Breast epithelium (tissue), 4 donors: ENCODE measurements around the gene TENM4. TPM values are rescaled to one million over a fixed set of nuclear protein-coding genes. Genes with fewer than 3 reads are reported as not detected.
A peak's percentile ranks its signal among the peaks of the same experiment; 100 is the strongest.

Experiments
- DNase-seq, 2 donors: peaks; one replicate each; pipeline ENCODE4 v3.0.0-alpha.2; 2019; ENCODE audit warnings: low spot score in 2 of 2
- H3K27ac ChIP-seq, 2 donors: fragments of 200-600 bp; sonication (generic) in 1 of 2; one replicate each; pipeline ENCODE4 v1.5.1; 2016 to 2019; ENCODE audit warnings: mild to moderate bottlenecking in 1 of 2
- H3K27me3 ChIP-seq, 2 donors: fragments of 200-600 bp; sonication (generic) in 1 of 2; one replicate each; pipeline versions ENCODE4 v1.5.1 to v1.6.0; 2017 to 2019; ENCODE audit warnings: control low read depth in 1 of 2, mild to moderate bottlenecking in 1 of 2
- H3K36me3 ChIP-seq: fragments of 200-600 bp; one replicate; pipeline ENCODE4 v1.5.1; 2019
- H3K4me1 ChIP-seq, 2 donors: fragments of 200-600 bp; sonication (generic); one replicate each; pipeline ENCODE4 v1.5.1; 2016 to 2019; ENCODE audit warnings: control low read depth in 1 of 2
- H3K4me3 ChIP-seq, 3 donors: fragments of 200-600 bp; sonication (generic); 1 replicate in 2 of 3; 2 replicates in 1 of 3; pipeline ENCODE4 v1.5.1; 2016 to 2019; ENCODE audit warnings: mild to moderate bottlenecking in 3 of 3, moderate library complexity in 2 of 3
- H3K9me3 ChIP-seq, 2 donors: fragments of 200-600 bp; sonication (generic) in 1 of 2; one replicate each; pipeline ENCODE4 v1.5.1; 2016 to 2019; ENCODE audit warnings: control low read depth in 1 of 2
- CTCF ChIP-seq, 3 donors: fragments of 450-650 bp; IDR thresholded peaks; one replicate each; pipeline ENCODE4 v1.5.1; 2016 to 2017; ENCODE audit warnings: antibody characterized with exemption in 3 of 3, mild to moderate bottlenecking in 3 of 3, moderate library complexity in 3 of 3
- POLR2A ChIP-seq: fragments of 450-650 bp; IDR thresholded peaks from one replicate; pipeline ENCODE4 v1.6.1; 2016; ENCODE audit warnings: antibody characterized with exemption, mild to moderate bottlenecking, moderate library complexity
- POLR2AphosphoS5 ChIP-seq, 3 donors: sonication (generic); formaldehyde crosslinking; IDR thresholded peaks; one replicate each; pipeline ENCODE4 v1.6.1; 2017; ENCODE audit warnings: antibody characterized with exemption in 3 of 3
- intact Hi-C: fragments of 100-400 bp; cut with DNase I; formaldehyde crosslinking; loops from one replicate; pipeline ENCODE4 v1.15.1; 2023; ENCODE audit warnings: low total_unique reads
- total RNA-seq, 3 donors: library from RNA; depleted of rRNA; stranded (reverse); fragments of >200 nt; gene quantifications; one replicate each; pipeline ENCODE4 v1.1.0, GENCODE V29; 2016

The TENM4 gene
- total RNA-seq, 3 donors from 2014 or later: 0.29 to 7.9 (median 4.8) TPM

- Histone ChIP-seq H3K27ac (no peak overlapping the region), H3K9me3 (no peaks in the 10 kb centered on the region), H3K4me1 (no peaks in the 10 kb centered on the region), H3K27me3 (no peaks in the 10 kb centered on the region), H3K4me3 (no peak overlapping the region), H3K36me3 (no peaks in the 10 kb centered on the region)
- intact Hi-C loops: no loop called here
- DNase-seq: no peak
- TF ChIP-seq CTCF (IDR thresholded peaks at IDR 0.05): no peak
- TF ChIP-seq POLR2A: no peak
- TF ChIP-seq POLR2AphosphoS5 (IDR thresholded peaks at IDR 0.05): no peak
Measured at GRCh38 chr11:78815831-78816230, 625.0 kb downstream of the TENM4 start.

- TF ChIP-seq POLR2AphosphoS5 (IDR thresholded peaks at IDR 0.05): no peak
- TF ChIP-seq CTCF (IDR thresholded peaks at IDR 0.05): no peak
- no peak for TF ChIP-seq POLR2A
Measured at GRCh38 chr11:78812513-78813293, 628.1 kb downstream of the TENM4 start.

GRCh38 chr11:78810559-78811009, 630.2 kb downstream of the TENM4 start:
- H3K4me3 ChIP-seq: no peak overlapping the region
- intact Hi-C loops: no loop called here
- no peaks in the 10 kb centered on the region for H3K27me3 ChIP-seq
- peak overlapping the region; percentile 16 to 46 for H3K27ac ChIP-seq
- no peaks in the 10 kb centered on the region for H3K9me3 ChIP-seq
- TF ChIP-seq CTCF (IDR thresholded peaks at IDR 0.05): no peak
- no peak for TF ChIP-seq POLR2AphosphoS5 (IDR thresholded peaks at IDR 0.05)
- no peak for TF ChIP-seq POLR2A
- no peaks in the 10 kb centered on the region for H3K36me3 ChIP-seq
- no peaks in the 10 kb centered on the region for H3K4me1 ChIP-seq
- no peak for DNase-seq

More at GRCh38 chr11:78812513-78813293, 628.1 kb downstream of the TENM4 start:
- Histone ChIP-seq H3K4me3 (no peak overlapping the region), H3K27me3 (no peaks in the 10 kb centered on the region), H3K36me3 (no peaks in the 10 kb centered on the region), H3K27ac (no peak overlapping the region), H3K4me1 (no peaks in the 10 kb centered on the region), H3K9me3 (no peaks in the 10 kb centered on the region)
- DNase-seq: no peak
- intact Hi-C loops: no loop called here

- Histone ChIP-seq H3K27me3 (no peaks in the 10 kb centered on the region), H3K4me3 (no peak overlapping the region), H3K36me3 (no peaks in the 10 kb centered on the region), H3K27ac (peak overlapping the region; percentile 46 to 55), H3K4me1 (no peaks in the 10 kb centered on the region), H3K9me3 (no peaks in the 10 kb centered on the region)
- no peak for TF ChIP-seq POLR2A
- TF ChIP-seq CTCF (IDR thresholded peaks at IDR 0.05): no peak
- intact Hi-C loops: no loop called here
- no peak for DNase-seq
Measured at GRCh38 chr11:78809931-78810541, 630.8 kb downstream of the TENM4 start.

- intact Hi-C loops: no loop called here
- Histone ChIP-seq H3K4me1 (no peaks in the 10 kb centered on the region), H3K4me3 (no peak overlapping the region), H3K27ac (peak overlapping the region; percentile 40 to 55), H3K27me3 (no peaks in the 10 kb centered on the region), H3K9me3 (no peaks in the 10 kb centered on the region), H3K36me3 (no peaks in the 10 kb centered on the region)
- TF ChIP-seq POLR2A: no peak
- TF ChIP-seq POLR2AphosphoS5 (IDR thresholded peaks at IDR 0.05): no peak
- TF ChIP-seq CTCF (IDR thresholded peaks at IDR 0.05): no peak
- no peak for DNase-seq
Measured at GRCh38 chr11:78808923-78809322, 631.9 kb downstream of the TENM4 start.
